Mesendoderm (in vitro differentiated cells): ENCODE results near the gene ATP13A4.

Source experiments
- DNase-seq: peaks from one replicate; pipeline ENCODE4 v3.0.0; 2013
- H2AK5ac ChIP-seq: 2 replicates; pipeline ENCODE4 v1.6.1; 2013; ENCODE audit warnings: low read length, inconsistent platforms
- H2BK120ac ChIP-seq: 2 replicates; pipeline ENCODE4 v1.6.1; 2013; ENCODE audit warnings: low read depth, mild to moderate bottlenecking, low read length, moderate library complexity, mixed read lengths
- H2BK15ac ChIP-seq: replicated peaks from 2 replicates; pipeline ENCODE4 v1.6.1; 2013; ENCODE audit warnings: low read depth, mild to moderate bottlenecking, moderate library complexity
- H2BK5ac ChIP-seq: 2 replicates; pipeline ENCODE4 v1.6.1; 2013; ENCODE audit warnings: low read length, inconsistent platforms
- H3K18ac ChIP-seq: 2 replicates; pipeline ENCODE4 v1.6.1; 2013; ENCODE audit warnings: mild to moderate bottlenecking, low read length, mixed read lengths
- H3K23ac ChIP-seq: one replicate; pipeline ENCODE4 v1.6.1; 2013; ENCODE audit warnings: low read length
- H3K27ac ChIP-seq: 2 replicates; pipeline ENCODE4 v1.5.1; 2013; ENCODE audit warnings: low read depth, mild to moderate bottlenecking, inconsistent platforms, low read length, moderate library complexity
- H3K27me3 ChIP-seq: 2 replicates; pipeline ENCODE4 v1.6.1; 2013; ENCODE audit warnings: low read length, control low read depth, mild to moderate bottlenecking, inconsistent platforms; ENCODE audit not compliant: insufficient read depth, poor library complexity
- H3K36me3 ChIP-seq: 2 replicates; pipeline ENCODE4 v1.6.1; 2013; ENCODE audit warnings: low read length, inconsistent platforms; ENCODE audit not compliant: control insufficient read depth, insufficient read depth
- H3K4ac ChIP-seq: one replicate; pipeline ENCODE4 v1.6.1; 2013; ENCODE audit warnings: low read depth, mild to moderate bottlenecking, low read length, moderate library complexity
- H3K4me1 ChIP-seq: 2 replicates; pipeline ENCODE4 v1.6.1; 2013; ENCODE audit warnings: low read depth, low read length, inconsistent platforms; ENCODE audit not compliant: control insufficient read depth
- H3K4me2 ChIP-seq: 2 replicates; pipeline ENCODE4 v1.6.1; 2013; ENCODE audit warnings: low read length
- H3K4me3 ChIP-seq: 2 replicates; pipeline ENCODE4 v1.5.1; 2013; ENCODE audit warnings: mild to moderate bottlenecking, low read length
- H3K56ac ChIP-seq: one replicate; pipeline ENCODE4 v1.6.1; 2013; ENCODE audit warnings: low read length
- H3K79me1 ChIP-seq: 2 replicates; pipeline ENCODE4 v1.6.1; 2013; ENCODE audit warnings: low read length, inconsistent platforms
- H3K79me2 ChIP-seq: 2 replicates; pipeline ENCODE4 v1.6.1; 2013; ENCODE audit warnings: mild to moderate bottlenecking, low read length; ENCODE audit not compliant: control insufficient read depth, insufficient read depth
- H3K9ac ChIP-seq: 2 replicates; pipeline ENCODE4 v1.6.1; 2013; ENCODE audit warnings: low read length, inconsistent platforms
- H4K5ac ChIP-seq: one replicate; pipeline ENCODE4 v1.6.1; 2013; ENCODE audit warnings: low read length
- H4K8ac ChIP-seq: one replicate; pipeline ENCODE4 v1.6.1; 2013; ENCODE audit warnings: low read depth, mild to moderate bottlenecking, control low read depth, low read length, moderate library complexity
- WGBS: extraction: QIAGEN DNeasy Blood & Tissue Kit; methylation state at CpG from one replicate; pipeline ENCODE4 v1.1.7; 2013; ENCODE audit warnings: low lambda C conversion rate, missing lambda C conversion rate; ENCODE audit not compliant: insufficient coverage; ENCODE audit errors: extremely low coverage; 5-methylcytosine and 5-hydroxymethylcytosine counted together

ATP13A4 gene

DNA sequence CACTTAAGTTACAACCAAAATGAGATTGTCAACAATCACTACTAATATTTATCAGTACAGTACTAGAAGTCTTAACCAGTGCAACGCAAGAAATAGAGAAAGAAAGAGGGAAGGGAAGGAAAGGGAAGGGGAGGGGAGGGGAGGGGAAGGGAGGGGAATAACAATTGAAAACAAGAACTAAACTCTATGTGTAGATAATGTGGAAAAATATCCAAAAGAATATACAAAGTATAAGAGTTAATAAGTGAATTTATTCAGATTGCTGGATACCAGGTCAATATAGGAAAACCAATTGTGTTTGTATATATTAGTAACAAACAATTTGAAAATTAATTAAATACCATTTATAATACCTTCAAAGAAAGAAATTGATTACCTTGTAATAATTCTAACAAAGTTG, 186.8 kb downstream of the ATP13A4 start:
- DNase-seq: no peak
- Histone ChIP-seq H3K9ac (no peak overlapping the region), H3K4me1 (no peaks in the 10 kb centered on the region), H3K18ac (no peak overlapping the region), H3K27me3 (no peaks in the 10 kb centered on the region), H3K4me2 (no peak overlapping the region), H3K79me2 (no peaks in the 10 kb centered on the region), H3K79me1 (no peaks in the 10 kb centered on the region), H2AK5ac (no peak overlapping the region), H2BK15ac (no peak overlapping the region), H4K5ac (no peak overlapping the region), H3K36me3 (no peaks in the 10 kb centered on the region), H3K4me3 (no peak overlapping the region), H3K27ac (no peak overlapping the region), H3K4ac (no peak overlapping the region), H3K23ac (no peak overlapping the region), H4K8ac (no peak overlapping the region), H3K56ac (no peak overlapping the region), H2BK5ac (no peak overlapping the region), H2BK120ac (no peak overlapping the region)
- no CpG with 5 or more reads among the region's 1 CpG for WGBS

DNA sequence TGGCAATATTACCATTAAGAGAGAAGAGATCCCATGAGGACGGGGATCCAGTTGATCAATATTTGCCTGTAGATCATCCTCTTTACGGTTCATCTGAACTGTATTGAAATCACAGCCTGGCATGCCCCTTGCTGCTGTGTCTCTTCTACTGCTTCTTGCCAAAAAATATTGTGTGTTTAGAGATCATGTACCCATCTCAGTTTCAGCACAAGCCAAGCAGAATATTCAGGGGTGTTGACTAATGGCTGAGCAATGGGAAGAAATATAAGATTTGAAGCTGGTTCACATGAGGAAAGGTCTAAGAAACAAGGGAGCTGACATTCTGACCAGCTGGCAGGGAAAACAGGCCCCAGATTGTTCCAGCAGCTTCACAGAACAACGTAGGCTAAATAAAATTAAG, 197.4 kb downstream of the ATP13A4 start:
- Histone ChIP-seq H3K27me3 (no peaks in the 10 kb centered on the region), H3K4me1 (peaks cover 3% of the 10 kb centered on the region), H2BK15ac (no peak overlapping the region), H3K27ac (no peak overlapping the region), H3K56ac (no peak overlapping the region), H2BK5ac (no peak overlapping the region), H4K8ac (no peak overlapping the region), H3K4me2 (no peak overlapping the region), H3K18ac (no peak overlapping the region), H3K4me3 (no peak overlapping the region), H3K79me2 (no peaks in the 10 kb centered on the region), H4K5ac (no peak overlapping the region), H2AK5ac (no peak overlapping the region), H3K79me1 (no peaks in the 10 kb centered on the region), H3K23ac (no peak overlapping the region), H2BK120ac (no peak overlapping the region), H3K4ac (no peak overlapping the region), H3K9ac (no peak overlapping the region), H3K36me3 (no peaks in the 10 kb centered on the region)
- WGBS: no CpG with 5 or more reads among the region's 3 CpGs
- no peak for DNase-seq

DNA sequence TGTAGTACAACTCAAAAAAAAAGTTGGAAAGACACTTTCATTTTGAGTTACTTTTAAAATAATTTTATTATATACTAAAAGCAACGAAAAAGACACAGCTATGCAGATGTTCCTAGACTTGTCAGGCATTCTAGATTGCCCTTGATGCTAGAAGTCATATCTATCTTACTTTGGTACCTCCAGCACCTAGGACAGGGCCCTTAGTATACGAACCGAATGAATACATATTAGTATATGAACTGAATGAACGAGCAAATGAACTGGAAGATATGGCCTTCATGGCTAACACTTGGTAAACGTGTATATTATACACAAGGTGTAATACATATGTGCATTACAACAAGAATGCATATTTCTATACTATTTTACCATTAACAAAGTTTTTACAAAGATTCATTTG, 200.3 kb downstream of the ATP13A4 start:
- H3K27me3 ChIP-seq: no peaks in the 10 kb centered on the region
- H4K5ac ChIP-seq: no peak overlapping the region
- no peak overlapping the region for H3K56ac ChIP-seq
- WGBS: no CpG with 5 or more reads among the region's 5 CpGs
- no peak overlapping the region for H2AK5ac ChIP-seq
- peaks cover 2% of the 10 kb centered on the region for H3K4me1 ChIP-seq
- H3K18ac ChIP-seq: no peak overlapping the region
- H3K4me3 ChIP-seq: no peak overlapping the region
- H3K4ac ChIP-seq: no peak overlapping the region
- no peak for DNase-seq
- no peak overlapping the region for H3K23ac ChIP-seq
- H3K4me2 ChIP-seq: no peak overlapping the region
- no peak overlapping the region for H3K9ac ChIP-seq
- H4K8ac ChIP-seq: no peak overlapping the region
- no peak overlapping the region for H2BK15ac ChIP-seq
- no peaks in the 10 kb centered on the region for H3K36me3 ChIP-seq
- no peak overlapping the region for H3K27ac ChIP-seq
- H2BK120ac ChIP-seq: no peak overlapping the region
- no peak overlapping the region for H2BK5ac ChIP-seq
- no peaks in the 10 kb centered on the region for H3K79me2 ChIP-seq
- H3K79me1 ChIP-seq: no peaks in the 10 kb centered on the region
